Endodermal cell (in vitro differentiated cells): ENCODE measurements around the gene NDUFA13. TPM values are rescaled to one million over a fixed set of nuclear protein-coding genes. Genes with fewer than 3 reads are reported as not detected.
A peak's percentile ranks its signal among the peaks of the same experiment; 100 is the strongest.

Experiments
- DNase-seq: peaks from one replicate; pipeline ENCODE4 v3.0.0-alpha.2; 2017
- H3K27ac ChIP-seq: 2 replicates; pipeline ENCODE4 v1.5.1; 2013; ENCODE audit warnings: mild to moderate bottlenecking, low read depth, low read length, moderate library complexity
- H3K27me3 ChIP-seq: 2 replicates; pipeline ENCODE4 v1.6.1; 2013; ENCODE audit warnings: mild to moderate bottlenecking, low read length, moderate library complexity; ENCODE audit not compliant: insufficient read depth, control insufficient read depth, poor library complexity, severe bottlenecking
- H3K36me3 ChIP-seq: 2 replicates; pipeline ENCODE4 v1.7.0; 2013; ENCODE audit warnings: mild to moderate bottlenecking, low read length, moderate library complexity; ENCODE audit not compliant: control insufficient read depth, insufficient read depth
- H3K4me1 ChIP-seq: one replicate; pipeline ENCODE4 v1.7.0; 2013; ENCODE audit warnings: low read length; ENCODE audit not compliant: control insufficient read depth, insufficient read depth
- H3K4me3 ChIP-seq: 2 replicates; pipeline ENCODE4 v1.5.1; 2013; ENCODE audit warnings: mild to moderate bottlenecking, low read length, moderate library complexity
- H3K9ac ChIP-seq: 2 replicates; pipeline ENCODE4 v1.6.1; 2013; ENCODE audit warnings: mild to moderate bottlenecking, low read length, moderate library complexity; ENCODE audit not compliant: poor library complexity, severe bottlenecking; ENCODE audit errors: extremely low read depth
- H3K9me3 ChIP-seq: 2 replicates; pipeline ENCODE4 v1.6.1; 2013; ENCODE audit warnings: mild to moderate bottlenecking, low read length, moderate library complexity; ENCODE audit not compliant: control insufficient read depth
- H3K27ac Mint-ChIP-seq: 2 replicates; pipeline ENCODE4 v1.8.0; 2020; ENCODE audit warnings: mixed read lengths
- H3K27me3 Mint-ChIP-seq: 2 replicates; pipeline ENCODE4 v1.8.0; 2021; ENCODE audit warnings: mild to moderate bottlenecking, mixed read lengths; ENCODE audit not compliant: insufficient read depth
- H3K36me3 Mint-ChIP-seq: 2 replicates; pipeline ENCODE4 v1.8.0; 2020; ENCODE audit warnings: low read depth, mixed read lengths
- H3K4me1 Mint-ChIP-seq: 2 replicates; pipeline ENCODE4 v1.8.0; 2020; ENCODE audit warnings: mixed read lengths
- H3K4me3 Mint-ChIP-seq: 2 replicates; pipeline ENCODE4 v1.8.0; 2020; ENCODE audit warnings: mild to moderate bottlenecking, moderate library complexity, mixed read lengths
- H3K9me3 Mint-ChIP-seq: 2 replicates; pipeline ENCODE4 v1.8.0; 2020; ENCODE audit warnings: mild to moderate bottlenecking, mixed read lengths
- CTCF ChIP-seq: fragments of 200-600 bp; sonication (generic); conservative IDR thresholded peaks from 2 replicates; pipeline ENCODE4 v1.5.0; 2021; ENCODE audit warnings: antibody characterized with exemption, mild to moderate bottlenecking
- WGBS, 2 experiments: methylation state at CpG; one replicate each; pipeline versions ENCODE4 v1.1.5 to v1.1.7; 2013; ENCODE audit warnings: missing lambda C conversion rate in 2 of 2, mixed read lengths in 1 of 2; ENCODE audit not compliant: insufficient coverage in 1 of 2, insufficient read length in 1 of 2; 5-methylcytosine and 5-hydroxymethylcytosine counted together
- total RNA-seq, 2 donors: library from RNA; stranded (reverse); fragmentation: NEBNext Ultra II Directional in 1 of 2; extraction: Animal tissue kit (Norgen Biotek cat#: 25700) in 1 of 2; gene quantifications; 2 replicates in 1 of 2; 3 replicates in 1 of 2; pipeline ENCODE4 v1.2.1, GENCODE V29; 2021

Gene NDUFA13
- total RNA-seq, 2 donors from 2014 or later, result 408 to 446 TPM

- no peaks in the 10 kb centered on the region for H3K9me3 Mint-ChIP-seq
- peaks cover 77% of the 10 kb centered on the region for H3K36me3 Mint-ChIP-seq
- Histone ChIP-seq H3K27me3 (no peaks in the 10 kb centered on the region), H3K9me3 (no peaks in the 10 kb centered on the region), H3K9ac (no peak overlapping the region), H3K4me3 (no peak overlapping the region), H3K27ac (no peak overlapping the region), H3K36me3 (peaks cover 84% of the 10 kb centered on the region), H3K4me1 (no peaks in the 10 kb centered on the region)
- no peak overlapping the region for H3K4me3 Mint-ChIP-seq
- no peaks in the 10 kb centered on the region for H3K4me1 Mint-ChIP-seq
- H3K27me3 Mint-ChIP-seq, result no peaks in the 10 kb centered on the region
- peak overlapping the region; percentile 70 for H3K27ac Mint-ChIP-seq
- no peak for TF ChIP-seq CTCF
- no peak for DNase-seq
- WGBS, 2 experiments, result 94 to 98% methylated on average over 15 to 18 of the region's 18 CpGs
Measured at GRCh38 chr19:19499272-19499995, 16.6 kb upstream of the NDUFA13 start.

- Mint-ChIP-seq H3K4me3 (no peak overlapping the region), H3K4me1 (no peaks in the 10 kb centered on the region), H3K27ac (no peak overlapping the region), H3K27me3 (no peaks in the 10 kb centered on the region), H3K9me3 (no peaks in the 10 kb centered on the region), H3K36me3 (peaks cover 74% of the 10 kb centered on the region)
- H3K9me3 ChIP-seq, result no peaks in the 10 kb centered on the region
- no peak overlapping the region for H3K4me3 ChIP-seq
- no peaks in the 10 kb centered on the region for H3K27me3 ChIP-seq
- no peak for DNase-seq
- no peak overlapping the region for H3K27ac ChIP-seq
- 94 to 96% methylated on average over 32 to 34 of the region's 34 CpGs for WGBS, 2 experiments
- TF ChIP-seq CTCF, result no peak
- peaks cover 78% of the 10 kb centered on the region for H3K36me3 ChIP-seq
- H3K4me1 ChIP-seq, result no peaks in the 10 kb centered on the region
- no peak overlapping the region for H3K9ac ChIP-seq
Measured at GRCh38 chr19:19500975-19501644, 14.9 kb upstream of the NDUFA13 start.

- Mint-ChIP-seq H3K9me3 (no peaks in the 10 kb centered on the region), H3K4me1 (no peaks in the 10 kb centered on the region), H3K27me3 (no peaks in the 10 kb centered on the region), H3K27ac (no peak overlapping the region), H3K36me3 (peaks cover 73% of the 10 kb centered on the region), H3K4me3 (no peak overlapping the region)
- H3K9me3 ChIP-seq, result no peaks in the 10 kb centered on the region
- H3K27me3 ChIP-seq, result no peaks in the 10 kb centered on the region
- peaks cover 77% of the 10 kb centered on the region for H3K36me3 ChIP-seq
- H3K4me1 ChIP-seq, result no peaks in the 10 kb centered on the region
- 97% methylated on average over 26 of the region's 26 CpGs for WGBS, 2 experiments
- H3K4me3 ChIP-seq, result no peak overlapping the region
- no peak for TF ChIP-seq CTCF
- no peak for DNase-seq
- H3K9ac ChIP-seq, result no peak overlapping the region
- H3K27ac ChIP-seq, result no peak overlapping the region
Measured at GRCh38 chr19:19501798-19502197, 14.2 kb upstream of the NDUFA13 start.
